HG02571 (cell line): Measurements from ENCODE around the gene SLX4IP.

Experiments used
- ATAC-seq: cut with Tn5 transposase; IDR thresholded peaks from one replicate; pipeline ENCODE4 v1.9.1; 2021; ENCODE audit warnings: mild to moderate bottlenecking, moderate library complexity; ENCODE audit not compliant: unreplicated experiment

Gene SLX4IP

GRCh38 chr20:10519361-10520046 lies 84.4 kb downstream of the SLX4IP start:
- no peak for ATAC-seq

DNA sequence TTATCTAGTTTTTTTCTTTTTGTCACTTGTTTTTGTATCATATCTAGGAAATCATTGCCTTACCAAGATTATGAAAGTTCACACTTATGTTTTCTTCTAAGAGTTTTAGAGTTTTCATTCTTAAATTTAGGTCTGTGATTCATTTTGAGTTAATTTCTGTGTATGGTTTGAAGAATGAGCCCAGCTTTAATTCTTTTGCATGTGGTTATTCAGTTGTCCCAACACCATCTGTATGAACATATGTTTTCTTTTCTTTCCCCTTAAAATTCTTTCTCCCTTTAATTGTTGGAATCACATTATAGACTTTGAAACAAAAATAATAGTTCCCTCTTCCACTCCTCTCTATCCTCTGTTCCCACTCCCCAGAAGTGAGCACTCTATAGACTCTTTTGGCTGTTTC lies 85.4 kb downstream of the SLX4IP start:
- ATAC-seq = no peak

- no peak for ATAC-seq
Measured at GRCh38 chr20:10521068-10521831, 86.1 kb downstream of the SLX4IP start.

DNA sequence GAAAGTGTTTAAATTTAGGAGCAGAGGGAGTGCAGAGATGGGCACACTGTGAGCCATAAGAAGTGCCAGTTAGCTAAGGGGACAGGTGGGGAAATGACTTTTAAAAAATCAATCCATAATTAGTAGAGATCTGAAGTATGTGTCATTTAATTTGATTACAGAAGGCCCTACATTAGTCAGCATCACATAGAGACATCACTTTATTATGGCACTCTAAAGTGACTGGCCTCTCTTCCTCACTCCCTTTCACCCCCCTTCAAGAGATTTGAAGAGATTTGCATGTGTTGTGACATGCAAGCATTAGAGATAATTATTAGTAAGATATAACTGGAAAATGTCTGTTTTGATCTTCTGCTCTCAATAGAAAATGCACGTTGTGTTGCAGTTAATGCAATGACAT lies 86.7 kb downstream of the SLX4IP start:
- no peak for ATAC-seq

DNA sequence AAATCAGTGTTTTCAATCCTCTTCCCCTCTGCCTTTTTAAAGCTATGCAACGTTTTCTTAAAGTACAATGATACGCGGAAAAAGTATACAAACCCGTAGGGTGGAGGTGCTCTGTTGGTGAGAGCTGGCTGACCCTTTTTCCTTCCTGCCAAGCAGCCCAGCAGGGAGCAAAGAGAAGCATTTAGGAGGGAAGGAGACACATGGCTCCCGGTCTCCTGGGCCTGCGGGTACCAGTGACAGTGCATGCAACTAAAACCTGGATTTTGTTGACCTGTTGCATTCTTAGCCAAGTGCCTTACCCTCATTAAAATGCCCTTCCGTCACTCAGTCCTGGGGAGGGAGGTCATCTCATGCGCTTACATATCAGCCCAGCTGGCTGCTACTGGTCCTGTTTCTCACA lies 87.2 kb downstream of the SLX4IP start:
- ATAC-seq = no peak

DNA sequence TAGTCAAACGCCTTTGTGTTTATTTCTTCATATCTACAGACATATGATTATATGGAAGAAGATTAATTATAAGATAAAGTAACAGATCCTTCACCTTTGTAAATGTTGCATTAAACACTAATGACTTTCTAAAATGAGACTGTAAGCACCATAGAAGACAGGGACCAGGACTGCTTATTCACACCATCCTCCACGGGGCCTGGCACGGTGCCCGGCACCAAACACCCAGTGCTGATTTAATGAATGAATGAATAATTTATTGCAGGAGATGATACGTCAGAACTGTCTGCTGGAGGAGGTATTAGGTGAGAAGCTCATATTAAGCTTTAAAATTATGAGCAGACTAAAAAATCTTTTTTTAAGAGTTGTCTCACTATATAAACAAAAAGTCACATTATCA lies 88.3 kb downstream of the SLX4IP start:
- ATAC-seq = no peak

DNA sequence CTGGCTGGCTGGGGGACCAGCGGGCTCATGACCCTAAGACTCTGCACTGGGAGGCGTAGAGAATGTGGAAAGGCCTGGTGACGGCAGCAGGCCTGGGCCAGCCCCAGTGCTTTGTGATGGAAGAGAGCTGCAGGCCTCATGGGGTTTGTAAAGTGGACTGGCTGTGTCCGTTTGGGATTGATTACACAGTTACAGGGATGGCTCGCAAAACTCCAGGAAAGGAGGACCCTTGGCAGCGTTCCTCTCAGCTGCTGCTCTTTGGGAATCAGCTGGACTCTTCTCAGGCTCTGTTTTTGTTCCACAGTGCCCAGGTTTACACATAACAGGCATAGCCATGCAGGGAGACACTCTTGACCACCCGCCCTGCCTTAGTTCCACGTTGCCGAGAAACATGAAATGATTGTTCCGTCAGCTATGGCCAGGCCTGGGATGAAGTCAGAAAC lies 89.0 kb downstream of the SLX4IP start:
- no peak for ATAC-seq

DNA sequence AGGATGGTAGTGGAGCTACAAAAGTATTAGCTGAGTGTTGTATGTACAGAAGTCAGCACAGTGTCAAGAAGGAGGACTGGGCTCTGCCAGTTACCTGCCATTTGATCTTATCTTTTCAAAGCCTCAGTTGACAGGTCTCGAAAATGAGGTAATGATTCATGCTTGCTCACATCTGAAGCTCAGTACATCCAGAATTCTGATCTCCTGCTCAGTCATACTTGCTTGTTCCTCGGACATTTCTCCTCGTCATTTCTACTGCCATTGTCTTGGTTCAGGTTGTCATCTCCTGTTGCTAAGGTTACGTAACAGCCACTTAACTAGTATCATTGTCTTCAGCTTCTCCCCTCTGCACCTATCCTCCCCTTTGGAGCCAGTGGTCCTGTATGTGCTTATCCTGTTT lies 89.5 kb downstream of the SLX4IP start:
- no peak for ATAC-seq

- ATAC-seq = no peak
Measured at GRCh38 chr20:10527781-10528180, 92.7 kb downstream of the SLX4IP start.

GRCh38 chr20:10530883-10531282 lies 95.8 kb downstream of the SLX4IP start:
- ATAC-seq = no peak

DNA sequence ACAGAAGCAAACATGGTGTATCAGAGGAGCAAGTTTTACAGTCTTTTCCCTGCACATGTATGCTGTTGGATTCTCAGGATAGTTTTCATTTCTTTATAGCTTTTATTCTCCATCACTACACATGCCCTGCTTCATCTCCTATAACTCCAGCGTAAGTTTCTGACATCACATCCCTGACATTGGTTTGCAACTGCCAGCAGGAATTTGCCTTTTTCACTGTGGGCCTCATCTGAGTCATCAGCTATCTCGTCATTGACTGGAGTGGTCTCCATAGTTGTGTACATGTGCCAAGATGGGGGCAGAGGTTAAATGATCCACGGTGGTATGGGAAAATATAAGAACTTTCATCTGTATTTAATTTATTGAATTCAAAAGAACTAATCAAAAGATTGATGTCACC lies 96.7 kb downstream of the SLX4IP start:
- ATAC-seq = no peak

- no peak for ATAC-seq
Measured at GRCh38 chr20:10532361-10532760, 97.3 kb downstream of the SLX4IP start.

DNA sequence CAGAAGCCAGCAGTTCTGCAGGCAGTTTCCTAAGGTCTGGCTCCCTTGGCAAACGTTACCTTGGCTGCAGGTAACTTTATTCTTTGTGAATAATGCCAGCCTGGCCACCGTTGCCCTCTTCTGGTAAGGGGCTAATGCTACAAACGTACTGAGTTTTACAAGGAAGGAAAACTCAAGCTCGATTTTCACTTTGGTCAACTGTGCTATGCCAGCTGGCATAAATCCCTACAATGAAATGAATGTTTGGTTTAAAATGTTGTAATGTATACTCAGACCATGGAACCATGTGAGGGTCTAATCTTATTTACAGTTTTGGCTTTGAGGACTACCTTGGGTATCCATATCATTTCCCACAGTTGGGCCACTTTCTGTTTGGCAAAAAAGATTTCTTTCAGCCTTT lies 101.4 kb downstream of the SLX4IP start:
- ATAC-seq = no peak

DNA sequence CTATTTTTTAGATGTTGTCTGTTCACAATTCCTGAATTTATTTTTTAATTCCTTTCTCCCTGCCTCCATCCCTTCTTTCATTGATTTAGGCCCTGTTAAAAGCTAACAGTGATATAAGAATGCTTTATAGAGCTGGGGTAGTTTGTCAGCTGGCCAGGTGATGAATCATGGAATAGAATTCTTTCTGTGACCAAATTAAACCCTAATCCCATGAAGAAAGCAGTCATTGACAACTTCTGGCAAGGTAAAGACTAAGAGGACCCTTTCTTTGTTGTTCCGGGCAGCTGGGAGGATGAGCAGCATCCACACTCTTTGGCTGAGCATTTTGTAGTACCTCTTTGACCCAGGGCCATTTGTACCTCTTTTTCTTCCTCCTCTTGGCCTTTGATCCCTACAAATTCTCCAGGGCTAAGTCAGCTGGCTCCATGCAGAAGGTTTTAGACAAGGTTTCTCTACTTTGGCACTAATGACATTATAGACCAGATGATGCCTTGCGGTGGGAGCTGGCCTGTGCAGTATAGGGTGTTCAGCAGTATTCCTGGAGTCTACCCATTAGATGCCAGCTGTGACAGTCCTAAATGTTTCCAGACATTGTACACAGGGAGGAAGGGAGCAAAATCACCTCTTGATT lies 102.9 kb downstream of the SLX4IP start:
- ATAC-seq = no peak

DNA sequence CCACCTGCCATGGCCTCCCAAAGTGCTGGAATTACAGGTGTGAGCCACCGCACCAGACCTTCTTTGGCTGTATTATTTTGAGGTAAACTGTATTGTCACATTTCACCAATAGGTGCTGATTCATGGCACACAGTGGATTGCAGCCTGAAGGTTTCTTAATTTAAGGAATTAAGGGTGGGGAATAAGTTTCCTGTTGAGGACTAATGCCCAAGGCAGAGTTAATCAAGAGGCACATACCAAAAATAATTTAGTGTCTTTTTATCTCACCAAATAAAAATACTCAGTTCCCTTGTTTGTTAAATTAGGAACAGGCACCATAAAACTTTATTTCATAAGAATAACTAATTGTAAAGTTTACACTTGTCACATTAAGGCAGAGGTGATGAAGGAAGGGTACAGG lies 103.7 kb downstream of the SLX4IP start:
- ATAC-seq = no peak

DNA sequence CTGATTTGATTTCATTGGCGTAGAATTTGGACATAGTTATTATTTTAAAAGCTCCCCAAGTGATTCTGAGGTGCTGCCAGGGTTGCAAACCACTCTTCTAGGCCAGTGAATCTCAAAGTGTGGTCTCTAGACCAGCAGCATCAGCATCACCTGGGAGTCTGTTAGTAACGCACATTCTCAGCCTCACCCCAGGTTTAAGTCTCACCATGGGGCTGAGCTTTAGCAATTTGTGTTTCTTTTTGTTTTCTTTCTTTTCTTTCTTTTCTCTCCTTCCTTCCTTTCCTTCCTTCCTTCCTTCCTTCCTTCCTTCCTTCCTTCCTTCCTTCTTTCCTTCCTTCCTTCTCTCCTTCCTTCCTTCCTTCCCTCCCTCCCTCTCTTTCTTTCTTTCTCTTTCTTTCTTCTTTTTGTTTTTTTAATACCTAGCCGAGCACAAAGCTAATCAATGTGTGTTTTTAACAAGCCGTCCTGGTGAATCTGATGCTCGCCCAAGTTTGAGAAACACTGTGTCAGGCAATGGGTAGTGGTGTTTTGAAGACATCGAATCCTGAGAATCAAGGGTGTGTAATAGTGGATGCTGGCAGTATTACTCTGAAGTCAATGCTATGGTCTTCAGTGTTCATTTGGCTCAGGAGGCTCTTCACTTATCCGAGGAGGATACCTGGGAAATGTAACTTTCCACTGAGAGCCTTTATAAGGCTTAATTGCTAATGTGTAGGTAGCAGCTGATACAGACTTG lies 104.9 kb downstream of the SLX4IP start:
- no peak for ATAC-seq

DNA sequence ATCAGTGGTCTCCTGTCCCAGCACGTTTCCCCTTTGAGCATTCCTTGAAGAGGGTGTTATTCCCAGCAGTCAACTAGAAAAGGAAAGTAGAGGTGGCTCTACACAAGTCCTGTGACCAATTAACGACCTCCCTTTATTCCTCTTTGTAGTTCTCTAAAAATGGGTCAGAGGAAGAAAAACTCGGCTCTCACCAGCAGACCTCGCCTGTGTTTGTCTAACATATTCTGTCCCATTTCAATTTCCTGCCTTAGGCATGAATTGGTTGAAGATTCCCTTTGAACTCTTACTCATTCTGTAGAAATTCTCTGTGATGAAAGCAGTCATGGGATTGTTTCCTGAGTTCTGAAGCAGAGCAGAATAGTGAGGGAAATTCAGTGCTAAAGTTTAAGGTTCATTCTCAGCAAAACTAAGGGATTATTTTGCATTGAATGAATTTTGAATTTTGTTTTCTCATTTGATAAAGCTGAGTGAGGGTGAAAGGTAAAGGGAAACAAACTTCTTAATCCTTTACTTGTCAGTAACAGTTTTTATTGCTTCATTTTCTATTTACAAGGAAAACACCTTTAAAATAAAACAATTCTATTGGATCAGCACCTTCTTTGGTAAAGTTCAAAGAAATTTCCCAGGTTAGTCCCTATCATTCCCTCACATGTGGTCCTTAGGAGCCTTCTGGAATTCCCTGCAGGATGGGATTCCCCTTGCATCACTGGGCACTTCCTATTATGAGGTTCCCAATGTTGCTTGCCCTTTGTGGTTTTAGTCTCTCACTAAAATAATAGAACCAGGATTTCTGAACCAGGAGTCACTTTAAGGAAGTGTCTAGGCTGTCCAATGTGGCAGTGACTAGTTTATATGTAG lies 105.8 kb downstream of the SLX4IP start:
- no peak for ATAC-seq

DNA sequence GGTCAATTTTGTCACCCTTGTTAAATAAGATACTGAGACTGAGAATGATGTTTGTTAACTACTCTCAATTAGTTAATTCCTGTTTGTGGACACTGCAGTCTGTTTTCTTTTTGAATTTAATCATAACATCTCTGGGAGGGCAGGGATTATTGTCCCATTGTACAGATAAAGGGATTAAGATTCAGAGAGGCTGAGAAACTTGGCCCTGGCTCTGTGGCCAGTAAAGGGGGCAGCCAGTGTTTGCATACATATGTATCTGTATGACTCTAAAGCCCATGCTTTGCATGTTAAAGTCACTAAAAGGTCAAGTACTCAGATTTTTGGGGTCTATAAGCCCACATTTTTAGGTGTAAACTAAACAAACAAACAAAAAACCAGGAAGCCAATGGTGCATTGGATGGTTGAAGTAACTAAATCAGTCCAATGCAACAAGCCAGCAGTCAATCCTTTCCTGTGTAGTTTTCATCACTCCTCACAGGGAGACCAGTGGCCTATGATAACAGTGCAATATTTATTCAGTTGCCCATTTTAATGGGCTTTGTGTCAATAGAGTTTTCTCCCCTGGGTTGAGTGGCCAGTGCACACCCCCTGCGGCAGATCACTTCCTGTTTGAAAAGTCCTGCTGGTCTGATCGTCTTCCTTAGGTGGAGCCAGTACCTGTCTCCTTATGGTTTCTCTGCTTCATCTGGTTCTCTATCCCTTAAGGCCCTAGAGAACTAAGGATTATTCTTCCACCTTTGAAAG lies 106.7 kb downstream of the SLX4IP start:
- ATAC-seq = no peak

DNA sequence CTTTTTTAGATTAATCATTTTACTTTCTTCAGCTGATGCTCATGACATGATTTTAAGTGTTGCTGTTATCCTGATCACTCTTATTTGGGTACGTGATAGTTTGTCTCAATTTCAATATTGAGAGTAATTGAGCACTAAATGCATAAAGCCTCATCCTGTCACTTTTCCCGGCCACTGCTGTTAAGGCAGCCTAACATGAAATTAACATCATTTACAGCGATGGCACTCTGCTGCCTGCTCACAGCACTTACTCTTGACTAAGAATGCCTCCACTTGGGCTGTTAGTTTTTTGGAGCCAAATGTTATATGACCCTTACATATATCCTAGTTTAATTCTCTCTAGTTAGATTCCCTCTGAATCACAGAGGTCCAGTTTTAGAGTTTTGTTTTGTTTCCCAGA lies 107.3 kb downstream of the SLX4IP start:
- ATAC-seq = no peak

GRCh38 chr20:10543480-10543879 lies 108.4 kb downstream of the SLX4IP start:
- no peak for ATAC-seq
